Endothelial cell of umbilical vein (primary cell): Measurements from ENCODE around the gene TRIM37.

Experiments used
- CTCF ChIP-seq, 2 donors: IDR thresholded peaks; 1 replicate in 1 of 2; 2 replicates in 1 of 2; pipeline ENCODE4 v1.5.1; 2011; ENCODE audit warnings: low read length in 2 of 2, mild to moderate bottlenecking in 2 of 2, moderate library complexity in 2 of 2, control low read depth in 1 of 2, inconsistent platforms in 1 of 2, low read depth in 1 of 2; ENCODE audit not compliant: insufficient read depth in 1 of 2; ENCODE audit errors: extremely low read depth in 1 of 2
- EZH2 ChIP-seq: IDR thresholded peaks from 2 replicates; pipeline ENCODE4 v1.6.1; 2012; ENCODE audit warnings: borderline replicate concordance, low read depth, mild to moderate bottlenecking, moderate library complexity, low read length, inconsistent platforms; ENCODE audit not compliant: severe bottlenecking
- FOS ChIP-seq: IDR thresholded peaks from 2 replicates; pipeline ENCODE4 v1.6.1; 2011; ENCODE audit warnings: mild to moderate bottlenecking, low read length, moderate library complexity, borderline replicate concordance; ENCODE audit not compliant: insufficient read depth
- JUN ChIP-seq: IDR thresholded peaks from 2 replicates; pipeline ENCODE4 v1.6.1; 2011; ENCODE audit warnings: borderline replicate concordance, low read depth; ENCODE audit not compliant: insufficient read length, insufficient read depth
- MAX ChIP-seq: IDR thresholded peaks from 2 replicates; pipeline ENCODE4 v1.6.1; 2011; ENCODE audit not compliant: insufficient read depth, insufficient read length
- POLR2A ChIP-seq: IDR thresholded peaks from 2 replicates; pipeline ENCODE4 v1.6.1; 2012; ENCODE audit warnings: low read depth, mild to moderate bottlenecking, control low read depth, low read length
- POLR2AphosphoS5 ChIP-seq: IDR thresholded peaks from 2 replicates; pipeline ENCODE4 v1.6.1; 2012; ENCODE audit warnings: low read depth, mild to moderate bottlenecking, control low read depth, low read length, moderate library complexity; ENCODE audit not compliant: insufficient read depth

DNA sequence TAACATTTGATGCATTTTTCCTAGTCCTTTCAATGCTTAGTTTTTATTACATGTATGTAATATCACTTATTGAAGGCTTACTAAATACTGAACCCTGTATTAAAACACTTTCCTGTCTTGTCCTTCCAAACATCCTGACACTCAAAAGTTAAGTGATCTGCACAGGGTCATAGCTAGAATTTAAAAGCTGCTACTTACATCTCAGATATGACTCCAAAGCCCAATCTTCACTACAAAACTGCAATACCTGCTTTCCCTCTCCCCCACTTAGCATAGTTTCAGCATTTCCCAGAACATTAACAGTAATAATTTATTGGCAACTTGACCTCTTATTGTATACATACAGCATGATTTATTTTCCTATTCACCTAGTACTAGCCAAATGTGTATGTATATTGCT, 4.3 kb upstream of the TRIM37 start:
- TF ChIP-seq CTCF (IDR thresholded peaks at IDR 0.05; ENCODE audit: extremely low read depth in 1 of 2, insufficient read depth in 1 of 2, low read depth in 1 of 2, low read length in 2 of 2) (no peak), JUN (no peak), POLR2A (no peak), POLR2AphosphoS5 (no peak), EZH2 (no peak), FOS (no peak), MAX (no peak)
